HuH-7 (cell line): Measurements from ENCODE around the gene RALY.

Experiments used
- DNase-seq: peaks from one replicate; pipeline ENCODE4 v3.0.0; 2011; ENCODE audit warnings: low spot score

RALY gene

DNA sequence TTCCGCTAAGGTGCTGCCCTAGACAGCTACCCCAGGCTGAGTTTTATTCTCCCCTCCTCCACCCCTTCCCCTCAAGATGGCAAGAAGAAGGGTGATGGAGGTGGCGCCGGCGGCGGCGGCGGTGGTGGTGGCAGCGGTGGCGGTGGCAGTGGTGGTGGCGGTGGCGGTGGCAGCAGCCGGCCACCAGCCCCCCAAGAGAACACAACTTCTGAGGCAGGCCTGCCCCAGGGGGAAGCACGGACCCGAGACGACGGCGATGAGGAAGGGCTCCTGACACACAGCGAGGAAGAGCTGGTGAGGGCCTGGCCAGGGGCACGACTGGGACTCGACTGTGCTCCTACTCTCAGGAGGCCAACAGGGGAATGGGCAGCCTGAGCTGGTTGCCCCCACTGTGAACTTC, 83.2 kb downstream of the RALY start:
- no peak for DNase-seq

DNA sequence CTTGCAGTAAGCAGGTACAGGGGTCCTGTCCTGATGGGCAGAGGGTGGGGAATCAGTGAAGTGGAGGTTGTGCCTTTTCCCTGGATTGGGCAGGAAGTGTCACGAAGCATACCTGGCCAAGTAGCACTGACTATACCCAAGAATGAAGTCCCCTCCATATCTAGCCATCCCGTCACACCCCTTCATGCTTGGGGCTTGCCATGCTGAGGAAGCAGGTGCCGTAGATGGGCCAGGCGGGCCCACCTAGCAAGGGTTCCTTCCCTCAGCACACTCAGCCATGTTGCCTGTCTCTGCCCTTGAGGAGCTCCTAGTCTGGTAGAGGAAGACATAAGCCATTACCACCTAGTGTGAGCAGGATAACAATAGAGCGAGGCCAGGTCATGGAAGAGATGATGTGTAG, 84.8 kb downstream of the RALY start:
- DNase-seq = no peak

DNA sequence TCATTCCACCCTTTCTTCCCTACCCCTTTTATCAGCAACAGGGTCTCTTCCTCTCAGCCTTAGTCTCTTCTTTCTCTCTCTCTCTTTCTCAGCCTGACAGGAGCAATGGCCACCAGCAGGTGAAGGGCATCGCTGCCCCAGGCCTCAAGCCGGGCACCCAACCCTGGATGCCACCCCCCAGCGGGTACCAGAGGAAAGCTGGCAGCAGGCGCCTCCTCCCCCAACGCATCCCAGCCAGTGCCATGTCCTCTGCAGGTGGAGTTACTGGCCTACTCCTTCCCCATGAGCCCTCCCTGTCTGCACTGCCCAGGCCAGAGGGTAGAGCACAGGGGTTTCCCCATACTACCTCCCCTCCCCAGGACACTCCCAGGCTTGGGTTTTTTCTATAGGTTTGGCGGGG, 86.1 kb downstream of the RALY start:
- no peak for DNase-seq

DNA sequence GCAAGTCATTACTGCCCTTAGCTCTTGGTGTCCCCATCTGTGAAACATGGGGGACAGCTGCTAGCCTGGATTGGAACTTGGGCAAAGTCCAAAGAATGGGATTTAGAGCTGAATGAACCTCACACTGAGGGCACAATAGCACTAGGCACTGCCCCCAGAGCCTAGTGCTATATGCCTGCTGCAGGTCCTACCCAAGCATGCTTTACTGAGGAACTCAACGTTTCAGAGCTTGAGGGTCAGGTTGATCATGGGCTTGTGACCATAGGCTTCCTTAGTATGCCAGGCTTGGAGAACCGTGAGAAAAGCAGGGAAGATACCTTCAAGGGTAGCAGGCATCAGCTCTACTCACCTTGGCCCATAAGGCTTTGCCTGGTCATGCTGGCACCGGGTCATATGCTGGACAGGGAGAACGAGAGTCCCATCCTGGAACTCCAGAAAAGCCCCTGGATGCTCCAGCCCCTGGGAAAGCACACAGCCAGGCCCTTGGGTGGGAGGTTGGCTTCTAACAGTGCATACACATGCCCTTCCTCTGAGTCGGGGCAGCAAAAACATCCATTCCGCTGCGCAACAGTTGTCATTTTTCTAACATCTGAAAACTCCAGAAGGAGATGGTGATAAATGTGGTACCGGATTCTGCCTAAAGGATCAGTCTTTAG, 88.6 kb downstream of the RALY start:
- DNase-seq = no peak

DNA sequence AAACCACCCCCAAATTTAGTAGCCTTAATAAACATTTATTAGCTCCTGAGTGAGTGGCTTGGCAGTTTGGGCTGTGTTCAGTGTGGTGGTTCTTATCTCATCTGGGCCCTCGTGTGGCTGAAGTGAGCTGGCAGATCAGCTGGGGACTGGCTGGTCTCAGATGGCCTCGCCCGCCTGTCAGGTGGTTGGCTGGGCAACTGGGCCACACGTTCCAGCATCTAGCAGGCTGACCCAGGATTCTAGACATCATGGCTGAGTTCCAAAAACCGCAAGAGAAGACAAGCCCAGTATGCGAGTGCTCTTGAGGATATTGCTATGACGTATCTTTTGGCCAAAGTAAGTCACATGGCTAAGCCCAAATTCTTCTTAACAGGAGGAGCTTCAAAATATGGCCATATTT, 89.4 kb downstream of the RALY start:
- no peak for DNase-seq

DNA sequence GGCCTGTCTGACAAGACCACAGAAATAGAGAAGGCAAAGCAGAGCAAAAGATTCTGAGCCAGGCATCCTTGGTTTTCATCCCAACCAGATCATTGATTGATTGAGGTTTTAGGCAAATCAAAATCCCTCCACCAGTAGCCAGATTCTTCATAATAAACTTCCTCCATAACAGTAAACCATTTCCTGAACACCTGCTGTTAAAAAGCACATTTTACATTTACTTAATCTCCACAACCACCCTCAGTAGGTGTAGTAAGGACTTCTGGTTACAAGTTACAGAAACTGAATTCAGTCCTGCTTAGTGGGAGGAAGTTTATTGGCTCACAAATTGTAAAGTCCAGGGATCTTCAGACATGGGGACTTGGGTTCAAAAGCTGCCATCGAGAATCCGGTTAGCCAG, 90.1 kb downstream of the RALY start:
- no peak for DNase-seq

DNA sequence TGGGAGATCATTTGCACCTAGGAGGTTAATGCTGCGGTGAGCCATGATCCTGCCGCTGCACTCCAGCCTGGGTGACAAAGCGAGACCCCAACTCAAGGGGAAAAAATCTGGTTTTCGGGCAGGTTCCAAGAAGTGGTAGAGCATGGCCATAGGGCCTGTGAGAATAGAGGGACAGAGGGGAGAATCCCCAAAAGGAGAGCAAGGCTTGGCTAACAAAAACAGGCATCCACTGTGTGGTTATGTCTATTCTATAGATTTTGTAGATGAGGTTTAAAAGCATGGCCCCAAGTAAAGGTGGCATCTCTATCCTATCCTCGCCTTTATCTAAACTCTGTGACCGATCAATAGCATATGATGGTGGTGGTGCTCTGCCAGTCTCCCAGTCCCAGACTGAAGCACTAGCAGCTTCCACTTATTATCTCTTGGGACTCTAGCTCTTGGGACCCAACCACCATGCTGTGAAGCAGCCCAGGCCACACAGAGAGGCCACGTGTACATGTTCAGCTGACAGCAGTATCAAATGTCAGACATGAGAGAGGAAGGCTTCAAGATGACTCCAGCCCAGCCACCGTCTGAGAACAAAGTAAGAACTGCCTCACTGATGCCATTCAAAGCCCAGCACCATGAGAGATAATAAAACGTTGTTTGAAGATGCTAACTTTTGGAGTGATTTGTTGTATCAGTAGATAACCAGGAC, 90.7 kb downstream of the RALY start:
- no peak for DNase-seq

DNA sequence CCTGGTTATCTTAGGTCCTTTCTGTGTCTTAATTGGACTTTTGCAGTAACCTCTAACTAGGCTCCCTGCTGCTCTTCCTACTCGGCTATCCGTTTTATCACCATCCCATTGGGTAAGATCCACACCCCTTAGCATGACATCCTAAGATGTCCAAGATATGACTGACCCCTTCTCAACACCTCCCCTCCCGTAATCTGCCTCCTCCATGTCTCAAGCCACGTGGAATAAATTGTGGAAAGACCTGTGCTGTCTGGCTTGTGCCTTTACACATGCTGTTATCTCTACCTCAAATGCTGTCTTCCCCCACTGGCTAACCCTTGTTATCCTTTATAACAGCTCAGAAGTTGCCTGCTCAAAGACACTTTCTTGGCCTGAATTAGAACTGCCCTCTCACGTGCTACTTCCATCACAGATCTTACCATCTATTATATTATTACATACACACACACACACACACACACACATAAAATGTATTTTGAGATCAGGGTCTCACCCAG, 91.9 kb downstream of the RALY start:
- DNase-seq = no peak

DNA sequence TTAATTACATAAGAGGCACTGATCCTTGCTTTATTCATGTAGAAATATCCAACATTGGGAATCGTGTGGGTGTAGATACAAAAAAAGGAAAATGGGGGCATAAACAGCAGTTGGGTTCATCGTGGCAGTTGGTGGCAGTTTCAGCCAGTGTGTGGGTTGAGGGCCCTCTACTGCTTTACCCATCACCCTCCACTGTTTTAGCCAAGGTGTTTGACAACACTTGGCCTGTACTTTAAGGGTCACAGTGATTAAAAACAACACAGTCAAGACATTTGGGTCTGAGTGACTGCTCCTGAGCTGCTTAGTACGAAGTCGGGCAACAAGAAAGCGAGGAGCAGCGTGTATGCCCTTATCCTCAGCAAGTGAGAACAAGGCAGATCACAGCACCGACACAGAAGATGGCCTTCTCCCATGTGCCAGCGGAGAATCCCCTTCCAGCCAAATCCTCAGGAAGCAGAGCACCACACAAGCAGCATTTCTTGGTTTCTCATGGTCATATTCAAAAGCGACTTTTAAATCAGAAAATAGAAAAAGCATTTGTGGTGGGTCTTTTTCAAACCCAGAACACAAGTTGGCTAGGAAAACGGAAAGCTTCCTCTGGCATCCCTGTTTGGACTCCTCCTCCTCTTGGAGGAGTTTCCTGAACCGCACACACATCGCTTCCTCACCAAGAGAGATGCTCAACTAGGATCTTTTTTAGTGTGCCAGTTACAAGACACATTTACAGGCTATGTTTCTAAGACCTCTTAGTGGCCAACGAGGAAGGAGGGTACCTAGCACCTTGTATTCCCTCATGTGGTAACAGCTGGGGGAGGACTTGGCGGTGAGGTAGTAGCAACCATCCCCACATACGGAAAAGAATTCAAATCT, 94.8 kb downstream of the RALY start:
- DNase-seq = no peak

DNA sequence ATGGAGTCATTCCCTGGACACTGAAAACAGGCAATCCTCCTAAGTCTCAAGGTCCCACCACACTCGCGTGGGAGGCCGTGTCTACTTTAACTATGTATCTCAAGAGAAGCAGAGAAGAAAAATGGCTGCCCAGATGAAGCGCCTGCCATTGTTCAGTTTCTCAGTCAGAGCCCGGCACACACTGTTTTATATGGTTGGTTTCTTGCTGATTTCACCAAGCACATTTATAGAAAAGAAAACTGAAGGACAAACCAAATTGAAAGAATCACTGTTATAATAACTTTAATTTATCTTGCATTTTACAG, 95.4 kb downstream of the RALY start:
- DNase-seq = no peak

DNA sequence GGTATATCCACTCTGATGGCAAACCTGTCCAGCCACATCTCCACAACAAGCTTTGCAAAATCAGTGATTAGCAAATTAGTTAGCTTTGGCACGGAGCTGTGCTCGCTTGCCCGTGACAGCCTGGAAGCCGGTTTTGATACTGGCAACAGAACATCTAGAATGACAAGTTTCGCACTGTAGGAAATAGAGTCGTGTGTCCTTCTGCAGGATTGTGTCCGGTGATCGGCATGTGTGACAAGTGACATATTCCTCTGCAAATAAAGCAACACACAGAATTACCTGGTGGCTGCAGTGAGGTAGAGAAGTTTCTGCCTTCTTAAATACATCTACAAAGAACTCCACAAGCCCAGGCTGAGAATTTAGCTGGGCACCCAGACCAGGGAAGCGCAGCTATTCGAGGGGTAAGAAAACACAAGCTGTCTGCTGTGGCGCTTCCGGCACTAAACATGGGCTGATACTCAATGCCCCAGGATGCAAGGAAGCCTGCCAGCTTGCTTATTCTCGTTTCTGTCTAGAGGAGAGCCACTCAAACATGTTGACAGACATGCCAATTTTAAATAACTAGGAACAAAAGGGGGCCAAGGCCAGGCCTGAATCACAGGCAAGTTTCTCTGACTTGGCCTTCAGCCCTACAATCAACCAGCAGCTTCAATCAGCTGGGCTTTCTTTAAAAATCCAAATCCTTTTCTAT, 96.1 kb downstream of the RALY start:
- no peak for DNase-seq

DNA sequence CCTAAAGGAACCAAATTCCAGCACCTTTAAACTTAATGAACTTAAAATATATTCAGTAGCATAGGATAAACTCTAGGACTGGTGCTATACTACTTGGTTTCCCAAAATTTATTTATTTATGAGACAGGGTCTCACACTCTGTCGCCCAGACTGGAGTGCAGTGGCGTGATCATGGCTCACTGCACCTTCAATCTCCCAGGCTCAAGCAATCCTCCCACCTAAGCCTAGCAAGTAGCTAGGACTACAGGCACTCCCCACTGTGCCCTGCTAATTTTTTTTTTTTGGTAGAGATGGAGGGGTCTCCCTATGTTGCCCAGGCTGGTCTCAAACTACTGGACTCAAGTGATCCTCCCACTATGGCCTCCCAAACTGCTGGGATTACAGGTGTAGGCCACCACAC, 96.9 kb downstream of the RALY start:
- DNase-seq = no peak

DNA sequence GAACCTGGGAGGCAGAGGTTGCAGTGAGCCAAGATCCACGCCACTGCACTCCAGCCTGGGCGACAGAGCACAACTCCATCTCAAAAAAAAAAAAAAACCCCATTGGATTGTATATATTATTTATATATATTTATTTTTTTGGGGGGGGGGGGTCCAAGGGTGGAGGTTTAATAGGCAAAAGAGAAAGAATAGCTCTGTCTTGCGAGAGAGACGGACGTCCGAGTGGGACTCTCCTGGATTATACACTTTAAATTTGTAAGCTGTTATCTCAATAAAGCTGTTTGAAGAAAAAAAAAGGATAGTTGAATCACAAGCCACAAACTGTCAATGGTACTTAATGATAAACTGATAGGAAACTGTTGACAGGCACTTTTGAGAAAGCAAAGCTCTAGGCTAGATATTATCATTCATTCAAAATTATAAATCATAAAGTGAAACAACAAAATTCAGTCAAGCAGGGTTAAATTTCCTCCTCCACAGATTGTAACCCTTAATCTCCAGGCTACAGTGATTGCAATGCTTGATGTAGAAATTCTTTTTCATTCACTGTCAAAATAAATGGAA, 98.0 kb downstream of the RALY start:
- DNase-seq = no peak

DNA sequence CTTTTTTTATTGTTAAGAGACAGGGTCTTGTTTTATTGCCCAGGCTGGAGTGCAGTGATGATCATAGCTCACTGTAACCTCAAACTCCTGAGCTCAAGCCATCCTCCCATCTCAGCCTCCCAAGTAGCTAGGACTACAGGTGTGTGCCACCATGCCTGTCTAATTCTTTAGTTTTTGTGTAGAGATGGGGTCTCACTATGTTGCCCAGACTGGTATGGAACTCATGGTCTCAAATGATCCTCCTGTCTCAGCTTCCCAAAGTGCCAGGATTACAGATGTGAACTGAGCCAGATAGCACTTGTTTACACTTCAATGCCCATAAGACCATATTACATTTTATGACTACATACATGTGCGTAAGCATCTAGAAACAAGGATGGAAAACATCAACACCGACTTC, 100.2 kb downstream of the RALY start:
- no peak for DNase-seq

DNA sequence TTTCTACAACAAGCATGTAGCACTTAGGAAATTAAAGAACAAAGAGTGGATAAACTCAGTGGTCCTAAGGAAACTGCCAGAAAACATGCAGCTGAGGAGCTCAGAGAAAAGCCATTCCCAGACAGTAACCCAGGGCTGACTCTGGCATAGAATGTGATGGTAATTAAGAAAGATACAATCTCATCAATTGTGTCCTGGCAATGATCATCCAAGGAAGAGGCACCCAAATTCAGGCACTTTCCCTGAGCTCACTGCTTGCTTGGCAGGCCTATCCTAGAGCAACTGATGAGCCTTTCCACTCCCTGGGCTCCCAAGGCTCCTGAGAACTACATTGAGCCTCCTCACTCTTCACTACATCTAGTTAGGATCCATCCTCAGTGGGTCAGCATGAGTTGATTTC, 102.1 kb downstream of the RALY start:
- no peak for DNase-seq

DNA sequence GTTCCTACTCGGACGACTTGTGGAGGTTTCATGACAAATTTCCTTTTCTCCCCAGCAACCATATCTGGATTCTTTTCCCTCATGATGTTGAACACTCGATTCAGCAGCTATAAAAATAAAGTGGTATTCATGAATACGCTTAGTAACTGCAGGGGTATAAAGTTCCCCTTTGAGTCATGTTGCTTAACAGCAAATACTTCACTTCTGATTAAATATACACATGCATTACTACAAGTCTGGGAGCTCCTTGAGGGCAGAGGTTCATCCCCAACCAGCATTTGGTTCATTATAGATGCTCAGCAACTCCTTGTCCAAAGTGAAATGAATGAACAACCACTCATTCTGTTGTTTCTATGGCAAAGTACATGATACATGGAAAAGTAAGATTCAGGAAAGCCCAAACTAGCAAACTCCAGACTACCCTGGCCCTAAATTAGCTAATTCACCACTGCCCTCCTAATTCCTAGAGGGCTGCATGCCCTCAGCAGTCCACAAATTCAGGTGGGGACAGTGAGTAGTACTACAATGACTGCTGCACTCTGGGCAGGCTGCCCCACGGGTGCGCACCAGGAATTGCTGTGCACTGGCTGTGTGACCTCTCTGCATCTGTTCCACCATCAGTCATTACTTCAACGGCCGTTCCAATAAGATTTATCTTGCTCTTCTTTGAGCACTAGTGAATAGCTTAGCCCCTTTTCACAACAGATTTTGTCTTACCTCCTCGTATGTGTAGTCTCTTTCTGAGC, 103.2 kb downstream of the RALY start:
- no peak for DNase-seq

DNA sequence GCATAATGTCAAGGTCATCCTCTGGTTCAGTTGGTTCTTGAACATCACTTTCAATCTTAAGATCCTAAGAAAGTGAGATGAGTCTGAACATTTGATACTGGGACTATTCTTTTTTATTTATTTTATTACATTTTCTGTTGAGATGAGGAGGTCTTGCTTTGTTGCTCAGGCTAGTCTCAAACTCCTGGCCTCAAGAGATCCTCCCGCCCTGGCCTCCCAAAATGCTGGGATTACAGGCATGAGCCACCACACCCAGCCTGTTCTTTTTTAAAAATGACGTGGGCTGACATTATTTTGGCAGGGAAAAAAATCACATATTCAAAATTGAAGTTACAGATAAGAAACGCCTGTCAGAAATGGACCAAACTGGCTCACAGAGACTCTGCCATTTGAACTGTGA, 104.9 kb downstream of the RALY start:
- no peak for DNase-seq

DNA sequence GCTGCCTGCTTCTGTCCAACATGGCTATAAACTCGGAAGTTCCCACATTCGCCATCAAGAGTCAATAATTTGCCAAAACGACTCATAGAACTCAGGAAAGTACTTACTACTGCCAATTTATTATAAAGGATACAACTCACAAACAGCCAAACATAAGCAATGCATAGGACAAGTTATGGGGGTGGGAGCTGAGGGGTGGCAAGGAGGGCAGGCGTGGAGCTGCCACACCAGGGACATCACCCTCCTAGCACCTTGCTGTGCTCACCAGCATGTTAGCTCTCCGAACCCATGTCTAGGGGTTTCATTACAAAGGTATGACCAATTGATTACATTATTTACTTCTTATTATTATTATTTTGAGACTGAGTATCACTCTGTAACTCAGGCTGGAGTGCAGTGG, 106.0 kb downstream of the RALY start:
- DNase-seq = no peak

DNA sequence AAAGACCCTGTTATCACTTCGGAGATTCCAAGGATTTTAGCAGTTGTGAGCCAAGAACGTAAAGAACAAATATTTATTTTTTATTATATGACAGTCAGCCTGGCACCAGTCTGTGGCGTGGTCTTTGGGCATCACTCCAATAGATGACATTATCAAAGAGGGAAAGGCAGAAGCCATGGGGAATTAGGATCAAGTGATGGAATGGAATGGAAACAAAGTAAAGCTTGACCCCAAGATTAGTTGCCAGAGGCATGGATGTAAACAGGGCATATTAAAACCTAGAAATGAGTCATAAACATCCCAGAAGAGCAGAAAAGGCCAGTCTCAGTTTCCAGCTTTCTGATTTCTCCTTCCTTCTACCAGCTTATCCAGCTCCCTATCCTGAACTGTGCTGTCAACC, 106.9 kb downstream of the RALY start:
- no peak for DNase-seq

DNA sequence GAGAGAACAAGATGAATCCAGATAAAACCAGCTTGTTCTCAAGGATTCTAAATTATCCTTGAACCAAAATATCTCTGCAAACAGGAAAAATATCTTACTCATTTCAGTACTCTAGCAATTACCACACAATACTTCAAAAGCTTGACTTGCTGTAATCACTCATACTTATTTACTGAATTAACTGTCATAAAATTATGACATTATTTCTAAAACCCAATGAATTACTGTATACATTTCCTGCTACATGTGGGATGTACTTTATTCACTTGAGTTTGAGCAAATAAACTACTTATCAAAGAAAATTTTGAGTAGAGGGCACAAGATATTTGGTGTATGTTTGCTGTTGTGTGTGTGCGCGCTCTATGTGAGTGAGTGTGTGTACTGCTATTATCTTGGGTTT, 108.6 kb downstream of the RALY start:
- no peak for DNase-seq

DNA sequence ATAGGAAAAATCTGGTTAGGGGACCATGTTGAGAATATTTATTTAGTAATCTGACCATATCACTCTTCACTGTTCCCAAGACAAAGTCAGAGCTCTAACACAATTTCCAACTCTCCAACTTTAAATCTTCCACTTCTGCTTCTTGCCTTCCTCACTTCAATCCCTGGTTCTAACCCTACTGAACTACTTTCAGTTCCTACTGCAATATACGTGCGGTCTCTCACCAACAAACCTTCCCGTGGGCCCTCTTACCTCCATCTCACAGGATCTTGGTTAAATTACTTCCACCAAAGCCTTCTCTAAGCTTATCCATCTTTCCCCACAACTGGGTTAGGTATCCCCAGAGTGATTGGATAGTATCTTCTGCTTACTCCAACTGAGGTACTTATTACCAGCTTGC, 110.3 kb downstream of the RALY start:
- no peak for DNase-seq
